GM19455 (cell line): Measurements from ENCODE around the gene KAT2A.

Source experiments
- ATAC-seq: cut with Tn5 transposase; IDR thresholded peaks from one replicate; pipeline ENCODE4 v1.9.1; 2021; ENCODE audit not compliant: unreplicated experiment

KAT2A gene

GRCh38 chr17:42065201-42065600, 56.0 kb downstream of the KAT2A start:
- no peak for ATAC-seq
